ENCODE results near the gene MRPL34.

Gene MRPL34

DNA sequence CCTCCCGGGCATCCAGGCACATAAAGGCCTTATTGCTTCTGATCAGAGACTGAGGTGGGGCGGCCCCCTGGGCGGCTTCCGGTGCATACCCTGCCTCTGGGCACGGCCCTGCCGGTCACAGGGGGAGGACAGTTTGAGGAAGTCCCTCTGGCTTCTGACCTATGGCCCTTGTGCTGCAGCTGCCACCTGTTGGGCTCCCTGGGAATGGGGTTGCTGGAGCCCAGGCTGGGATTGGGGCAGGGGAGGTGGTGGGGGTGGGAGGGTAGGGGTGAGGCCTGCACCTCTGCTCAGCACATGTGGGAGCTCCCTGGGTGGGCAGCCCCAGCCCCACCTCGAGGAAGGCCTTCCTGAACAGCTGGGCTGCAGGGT, 18.3 kb downstream of the MRPL34 start:
- Histone ChIP-seq H4K20me1 (ENCODE audit: insufficient read depth, low read length) (no peaks in the 10 kb centered on the region), H3K4me3 (ENCODE audit: low read length) (no peak overlapping the region), H3K27ac (ENCODE audit: low read length) (no peak overlapping the region), H2AFZ (ENCODE audit: low read length) (no peak overlapping the region), H3K9me3 (replicated peaks; ENCODE audit: insufficient read depth, low read length) (no peaks in the 10 kb centered on the region), H3K4me1 (ENCODE audit: low read length) (no peaks in the 10 kb centered on the region), H3K9me2 (replicated peaks; ENCODE audit: insufficient read depth, low read length) (no peaks in the 10 kb centered on the region), H3K27me3 (replicated peaks; ENCODE audit: insufficient read depth, low read length) (peaks cover 14% of the 10 kb centered on the region), H3K9ac (ENCODE audit: low read length) (no peak overlapping the region), H3K36me3 (replicated peaks; ENCODE audit: insufficient read depth, low read length) (no peaks in the 10 kb centered on the region), H3F3A (ENCODE audit: insufficient read depth, low read length) (0 out of 2 replicates have a peak, but pooled peaks cover 3% of the 10 kb centered on the region), H3K79me2 (ENCODE audit: low read length) (no peaks in the 10 kb centered on the region), H3K4me2 (ENCODE audit: low read depth, low read length) (no peak overlapping the region)
- TF ChIP-seq, protein P1, sequence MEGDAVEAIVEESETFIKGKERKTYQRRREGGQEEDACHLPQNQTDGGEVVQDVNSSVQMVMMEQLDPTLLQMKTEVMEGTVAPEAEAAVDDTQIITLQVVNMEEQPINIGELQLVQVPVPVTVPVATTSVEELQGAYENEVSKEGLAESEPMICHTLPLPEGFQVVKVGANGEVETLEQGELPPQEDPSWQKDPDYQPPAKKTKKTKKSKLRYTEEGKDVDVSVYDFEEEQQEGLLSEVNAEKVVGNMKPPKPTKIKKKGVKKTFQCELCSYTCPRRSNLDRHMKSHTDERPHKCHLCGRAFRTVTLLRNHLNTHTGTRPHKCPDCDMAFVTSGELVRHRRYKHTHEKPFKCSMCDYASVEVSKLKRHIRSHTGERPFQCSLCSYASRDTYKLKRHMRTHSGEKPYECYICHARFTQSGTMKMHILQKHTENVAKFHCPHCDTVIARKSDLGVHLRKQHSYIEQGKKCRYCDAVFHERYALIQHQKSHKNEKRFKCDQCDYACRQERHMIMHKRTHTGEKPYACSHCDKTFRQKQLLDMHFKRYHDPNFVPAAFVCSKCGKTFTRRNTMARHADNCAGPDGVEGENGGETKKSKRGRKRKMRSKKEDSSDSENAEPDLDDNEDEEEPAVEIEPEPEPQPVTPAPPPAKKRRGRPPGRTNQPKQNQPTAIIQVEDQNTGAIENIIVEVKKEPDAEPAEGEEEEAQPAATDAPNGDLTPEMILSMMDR (IDR thresholded peaks at IDR 0.05; ENCODE audit: low read length), result no peak
- no peak for TF ChIP-seq EZH2phosphoT487 (IDR thresholded peaks at IDR 0.05; ENCODE audit: low read length)
- no peak for TF ChIP-seq EZH2 (optimal IDR thresholded peaks at IDR 0.05; ENCODE audit: low read depth, low read length)
- no peak for DNase-seq

DNA sequence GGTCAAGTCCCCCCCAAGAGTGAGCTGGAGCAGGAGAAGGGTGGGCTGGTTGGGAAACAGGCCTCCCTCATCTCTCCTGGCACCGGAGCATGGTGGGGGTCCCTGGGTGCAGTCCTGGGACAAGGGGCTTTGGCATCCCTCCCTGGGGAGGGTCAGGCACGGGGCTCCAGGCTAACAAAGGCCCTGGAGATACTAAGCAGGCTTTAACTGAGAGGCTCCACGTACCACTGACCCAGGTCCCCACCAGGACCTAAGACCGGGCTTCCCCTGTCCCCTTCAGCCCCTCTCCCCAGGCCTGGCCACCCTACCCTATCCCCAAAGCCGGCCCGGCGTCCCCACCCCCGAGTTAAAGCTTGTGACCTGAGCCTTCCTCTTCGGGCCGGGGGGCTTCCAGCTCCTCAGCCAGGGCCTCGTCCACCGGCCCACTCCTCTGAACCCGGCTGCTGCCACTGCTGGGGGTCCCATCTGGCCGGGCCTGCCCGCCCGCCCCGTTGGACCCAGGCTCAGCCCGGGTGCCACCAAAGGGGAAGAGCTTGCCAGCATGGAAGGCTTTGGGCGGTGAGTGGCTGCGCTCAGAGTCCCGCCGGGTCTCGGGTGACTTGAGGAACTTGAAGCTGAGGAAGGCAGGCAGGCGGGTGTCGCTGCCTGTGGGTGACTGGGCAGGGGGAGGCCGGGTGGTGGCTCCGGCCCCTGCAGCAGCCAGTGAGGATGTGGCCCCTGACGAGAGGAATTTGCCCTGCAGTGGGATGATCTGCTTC, 18.9 kb downstream of the MRPL34 start:
- Histone ChIP-seq H3K4me2 (ENCODE audit: low read depth, low read length) (no peak overlapping the region), H3K9me2 (replicated peaks; ENCODE audit: insufficient read depth, low read length) (no peaks in the 10 kb centered on the region), H3K4me1 (ENCODE audit: low read length) (no peaks in the 10 kb centered on the region), H3F3A (ENCODE audit: insufficient read depth, low read length) (0 out of 2 replicates have a peak, but pooled peaks cover 3% of the 10 kb centered on the region), H3K9ac (ENCODE audit: low read length) (no peak overlapping the region), H3K27me3 (replicated peaks; ENCODE audit: insufficient read depth, low read length) (peaks cover 20% of the 10 kb centered on the region), H3K36me3 (replicated peaks; ENCODE audit: insufficient read depth, low read length) (no peaks in the 10 kb centered on the region), H2AFZ (ENCODE audit: low read length) (no peak overlapping the region), H3K4me3 (ENCODE audit: low read length) (no peak overlapping the region), H3K9me3 (replicated peaks; ENCODE audit: insufficient read depth, low read length) (no peaks in the 10 kb centered on the region), H3K79me2 (ENCODE audit: low read length) (no peaks in the 10 kb centered on the region), H4K20me1 (ENCODE audit: insufficient read depth, low read length) (no peaks in the 10 kb centered on the region), H3K27ac (ENCODE audit: low read length) (no peak overlapping the region)
- TF ChIP-seq, protein P1 (IDR thresholded peaks at IDR 0.05; ENCODE audit: low read length), result no peak
- no peak for TF ChIP-seq EZH2phosphoT487 (IDR thresholded peaks at IDR 0.05; ENCODE audit: low read length)
- no peak for TF ChIP-seq EZH2 (optimal IDR thresholded peaks at IDR 0.05; ENCODE audit: low read depth, low read length)
- no peak for DNase-seq

DNA sequence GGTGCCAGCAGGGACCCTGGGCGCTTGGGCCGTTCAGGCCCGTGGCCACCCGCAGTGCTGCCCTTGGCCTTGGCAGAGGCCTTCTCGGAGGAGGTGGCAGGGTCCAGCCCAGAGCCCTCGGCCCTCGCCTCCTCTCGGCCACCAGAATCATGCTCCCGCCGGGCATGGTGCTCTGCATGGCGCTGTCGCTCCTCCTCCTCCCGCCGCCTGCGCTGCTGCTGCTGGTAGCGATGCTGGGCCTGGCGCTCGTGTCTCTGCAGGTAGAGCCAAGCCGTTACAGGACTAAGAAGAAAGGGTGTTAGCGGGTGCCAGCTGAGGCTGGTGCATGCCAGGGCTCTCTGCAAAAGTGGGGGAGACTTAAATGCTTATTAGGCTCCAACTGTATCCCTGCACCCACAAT, 19.5 kb downstream of the MRPL34 start:
- Histone ChIP-seq H4K20me1 (ENCODE audit: insufficient read depth, low read length) (no peaks in the 10 kb centered on the region), H3K4me2 (ENCODE audit: low read depth, low read length) (no peak overlapping the region), H3F3A (ENCODE audit: insufficient read depth, low read length) (0 out of 2 replicates have a peak, but pooled peaks cover 3% of the 10 kb centered on the region), H3K27me3 (replicated peaks; ENCODE audit: insufficient read depth, low read length) (peaks cover 26% of the 10 kb centered on the region), H2AFZ (ENCODE audit: low read length) (no peak overlapping the region), H3K36me3 (replicated peaks; ENCODE audit: insufficient read depth, low read length) (no peaks in the 10 kb centered on the region), H3K9ac (ENCODE audit: low read length) (no peak overlapping the region), H3K79me2 (ENCODE audit: low read length) (no peaks in the 10 kb centered on the region), H3K4me1 (ENCODE audit: low read length) (no peaks in the 10 kb centered on the region), H3K9me3 (replicated peaks; ENCODE audit: insufficient read depth, low read length) (no peaks in the 10 kb centered on the region), H3K27ac (ENCODE audit: low read length) (no peak overlapping the region), H3K9me2 (replicated peaks; ENCODE audit: insufficient read depth, low read length) (no peaks in the 10 kb centered on the region), H3K4me3 (ENCODE audit: low read length) (no peak overlapping the region)
- no peak for DNase-seq
- TF ChIP-seq, protein P1 (IDR thresholded peaks at IDR 0.05; ENCODE audit: low read length), result no peak

Measured in MM.1S (cell line).